OCI-LY3 (cell line): Measurements from ENCODE around the gene AP1S1.

ENCODE experiments used
- H2AFZ ChIP-seq: fragments of 200-600, 300-600 bp; shearing (Covaris generic); 2 replicates; pipeline ENCODE4 v1.6.0; 2014; ENCODE audit warnings: antibody characterized with exemption, low read depth, low read length
- H3K27ac ChIP-seq: fragments of 200-600, 300-600 bp; sonication (generic); 2 replicates; pipeline ENCODE4 v1.5.1; 2014; ENCODE audit warnings: mild to moderate bottlenecking, low read length, moderate library complexity, mixed read lengths
- H3K27me3 ChIP-seq: fragments of 200-600, 300-600 bp; sonication (generic); 2 replicates; pipeline ENCODE4 v1.6.1; 2014; ENCODE audit warnings: low read depth, low read length, mixed read lengths
- H3K36me3 ChIP-seq: fragments of 200-600, 300-600 bp; sonication (generic); replicated peaks from 2 replicates; pipeline ENCODE3; 2014; ENCODE audit warnings: low read depth, low read length, mixed read lengths
- H3K4me1 ChIP-seq: fragments of 300-600, 200-600 bp; sonication (generic); 2 replicates; pipeline ENCODE4 v1.6.1; 2014; ENCODE audit warnings: low read length, mixed read lengths
- H3K4me2 ChIP-seq: fragments of 200-600, 300-600 bp; sonication (generic); 2 replicates; pipeline ENCODE4 v1.6.1; 2014; ENCODE audit warnings: low read length, mixed read lengths
- H3K4me3 ChIP-seq: fragments of 300-600, 200-600 bp; sonication (generic); 2 replicates; pipeline ENCODE4 v1.5.1; 2014; ENCODE audit warnings: antibody characterized with exemption, mild to moderate bottlenecking, low read length, moderate library complexity
- H3K79me2 ChIP-seq: fragments of 300-600, 200-600 bp; shearing (Covaris generic); 2 replicates; pipeline ENCODE4 v1.6.1; 2014; ENCODE audit warnings: mild to moderate bottlenecking, low read length, mixed read lengths
- H3K9ac ChIP-seq: fragments of 300-600, 200-600 bp; shearing (Covaris generic); 2 replicates; pipeline ENCODE4 v1.6.0; 2014; ENCODE audit warnings: mild to moderate bottlenecking, low read length, moderate library complexity
- H3K9me3 ChIP-seq: fragments of 200-600, 300-600 bp; shearing (Covaris generic); 2 replicates; pipeline ENCODE4 v1.6.1; 2014; ENCODE audit warnings: low read length, mixed read lengths; ENCODE audit not compliant: insufficient read depth
- H4K20me1 ChIP-seq: fragments of 200-600, 300-600 bp; sonication (generic); 2 replicates; pipeline ENCODE4 v1.6.1; 2016; ENCODE audit warnings: low read length, mixed read lengths; ENCODE audit not compliant: insufficient read depth
- CTCF ChIP-seq: fragments of 200-600, 300-600 bp; sonication (generic); IDR thresholded peaks from 2 replicates; pipeline ENCODE4 v1.5.1; 2014; ENCODE audit warnings: antibody characterized with exemption, low read length, low read depth
- EZH2phosphoT487 ChIP-seq: fragments of 200-600 bp; shearing (Covaris generic); IDR thresholded peaks from 2 replicates; pipeline ENCODE4 v1.6.1; 2018; ENCODE audit warnings: antibody characterized with exemption, mixed run types, low read depth

Gene AP1S1

GRCh38 chr7:101177644-101178043, 23.4 kb downstream of the AP1S1 start:
- Histone ChIP-seq H2AFZ (no peak overlapping the region), H3K4me3 (no peak overlapping the region)

GRCh38 chr7:101179117-101179516, 24.8 kb downstream of the AP1S1 start:
- no peak overlapping the region for H3K4me2 ChIP-seq
- no peak overlapping the region for H3K27ac ChIP-seq
- peaks cover 3% of the 10 kb centered on the region; the same call in 1 of the 2 replicates for H3K27me3 ChIP-seq
- TF ChIP-seq CTCF (no peak), EZH2phosphoT487 (no peak)
- no peak overlapping the region for H3K4me3 ChIP-seq
- no peaks in the 10 kb centered on the region for H4K20me1 ChIP-seq
- H3K9me3 ChIP-seq, result no peaks in the 10 kb centered on the region
- no peaks in the 10 kb centered on the region for H3K36me3 ChIP-seq
- H3K79me2 ChIP-seq, result no peaks in the 10 kb centered on the region
- H3K4me1 ChIP-seq, result peaks cover 7% of the 10 kb centered on the region
- H3K9ac ChIP-seq, result no peak overlapping the region
- no peak overlapping the region for H2AFZ ChIP-seq

More at GRCh38 chr7:101177644-101178043, 23.4 kb downstream of the AP1S1 start:
- H3K4me1 ChIP-seq, result peaks cover 6% of the 10 kb centered on the region
- no peaks in the 10 kb centered on the region for H3K9me3 ChIP-seq
- H3K36me3 ChIP-seq, result no peaks in the 10 kb centered on the region
- no peaks in the 10 kb centered on the region for H4K20me1 ChIP-seq
- no peak overlapping the region for H3K9ac ChIP-seq
- H3K27ac ChIP-seq, result no peak overlapping the region
- peaks cover 3% of the 10 kb centered on the region; the same call in 1 of the 2 replicates for H3K27me3 ChIP-seq
- no peak for TF ChIP-seq CTCF
- H3K79me2 ChIP-seq, result no peaks in the 10 kb centered on the region
- H3K4me2 ChIP-seq, result no peak overlapping the region

DNA sequence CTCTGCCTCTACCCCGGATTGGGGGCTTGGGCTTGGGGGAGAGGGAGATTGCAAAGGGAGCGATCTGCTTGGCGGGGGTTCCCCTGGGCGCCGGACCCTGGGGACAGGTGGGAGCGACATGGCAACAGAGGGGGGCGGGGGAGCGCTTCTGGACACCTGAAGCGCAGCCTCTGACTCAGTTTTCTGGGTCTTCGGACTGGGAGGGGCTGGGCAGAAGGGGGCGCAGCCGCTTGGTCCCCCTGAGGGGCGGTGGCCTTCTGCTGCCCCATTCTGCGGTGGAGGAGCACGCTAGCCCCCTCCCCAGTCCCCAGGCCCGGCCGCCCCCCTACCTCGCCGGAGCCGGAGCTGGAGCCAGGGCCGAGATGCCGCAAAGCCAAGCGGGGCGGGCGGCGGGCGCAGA, 25.4 kb downstream of the AP1S1 start:
- H3K36me3 ChIP-seq, result no peaks in the 10 kb centered on the region
- no peaks in the 10 kb centered on the region for H4K20me1 ChIP-seq
- peaks cover 3% of the 10 kb centered on the region; the same call in 1 of the 2 replicates for H3K27me3 ChIP-seq
- no peaks in the 10 kb centered on the region for H3K79me2 ChIP-seq
- H3K27ac ChIP-seq, result no peak overlapping the region
- TF ChIP-seq EZH2phosphoT487 (no peak), CTCF (no peak)
- no peak overlapping the region for H3K4me2 ChIP-seq
- H3K4me3 ChIP-seq, result no peak overlapping the region
- H2AFZ ChIP-seq, result no peak overlapping the region
- H3K9me3 ChIP-seq, result no peaks in the 10 kb centered on the region
- H3K9ac ChIP-seq, result no peak overlapping the region
- H3K4me1 ChIP-seq, result peaks cover 7% of the 10 kb centered on the region

- no peaks in the 10 kb centered on the region for H3K36me3 ChIP-seq
- no peaks in the 10 kb centered on the region for H3K9me3 ChIP-seq
- H3K79me2 ChIP-seq, result no peaks in the 10 kb centered on the region
- H3K4me3 ChIP-seq, result no peak within 1 kb of the TSS
- H3K4me1 ChIP-seq, result peaks cover 7% of the 10 kb centered on the region
- no peak for TF ChIP-seq EZH2phosphoT487
- no peak for TF ChIP-seq CTCF
- peaks cover 3% of the 10 kb centered on the region; the same call in 1 of the 2 replicates for H3K27me3 ChIP-seq
- no peak within 1 kb of the TSS for H2AFZ ChIP-seq
- no peak within 1 kb of the TSS for H3K4me2 ChIP-seq
- no peak within 1 kb of the TSS for H3K27ac ChIP-seq
- no peaks in the 10 kb centered on the region for H4K20me1 ChIP-seq
- H3K9ac ChIP-seq, result no peak within 1 kb of the TSS
Observed at GRCh38 chr7:101180130-101180755, 26.0 kb downstream of the AP1S1 start, which contains the start of gene NAT16. Gene NAT16, minus strand, starts transcription at chr7:101180293. Its CDS starts 5,486 bp downstream, at chr7:101174807.
